K562 (cell line): ENCODE results near the gene OPTN. TPM values are rescaled to one million over a fixed set of nuclear protein-coding genes. Genes with fewer than 3 reads are reported as not detected.

Experiments
- ARID3A ChIP-seq: IDR thresholded peaks from 2 replicates; pipeline ENCODE4 v1.6.1; 2012; ENCODE audit warnings: low read depth, low read length, improper control_type of control experiment, borderline replicate concordance
- BHLHE40 ChIP-seq: IDR thresholded peaks from 2 replicates; pipeline ENCODE4 v1.6.1; 2011; ENCODE audit warnings: low read length, improper control_type of control experiment
- DMBX1 ChIP-seq: fragments of 250-450 bp; sonication (Bioruptor Pico); IDR thresholded peaks from 2 replicates; pipeline ENCODE4 v1.8.0; 2022; ENCODE audit warnings: inconsistent platforms, mild to moderate bottlenecking, moderate library complexity, borderline replicate concordance
- HDAC8 ChIP-seq: fragments of 450-650 bp; IDR thresholded peaks from 2 replicates; pipeline ENCODE4 v1.6.1; 2016; ENCODE audit warnings: mild to moderate bottlenecking, missing genetic modification characterization, moderate library complexity, missing compliant biosample characterization
- HEY1 ChIP-seq: fragments of 250-450 bp; sonication (Bioruptor Pico); IDR thresholded peaks from 2 replicates; pipeline ENCODE4 v1.5.0; 2020; ENCODE audit warnings: mild to moderate bottlenecking, moderate library complexity, borderline replicate concordance
- MEIS2 ChIP-seq: fragments of 450-650 bp; IDR thresholded peaks from 2 replicates; pipeline ENCODE4 v1.6.1; 2014; ENCODE audit warnings: mild to moderate bottlenecking; ENCODE audit not compliant: partially characterized antibody
- MGA ChIP-seq: fragments of 450-650 bp; IDR thresholded peaks from 2 replicates; pipeline ENCODE4 v1.6.1; 2016; ENCODE audit warnings: mild to moderate bottlenecking, moderate library complexity
- NRF1 ChIP-seq, 2 experiments: fragments of 450-650 bp; IDR thresholded peaks in 1 of 2; conservative IDR thresholded peaks in 1 of 2; 2 replicates each; pipeline ENCODE4 v1.6.1; 2014; ENCODE audit warnings: mild to moderate bottlenecking in 2 of 2
- RBM39 ChIP-seq: fragments of 200-400 bp; formaldehyde crosslinking; optimal IDR thresholded peaks from 2 replicates; pipeline ENCODE3; 2018; ENCODE audit warnings: low read depth, low read length
- RUNX1 ChIP-seq: sonication (generic); IDR thresholded peaks from 2 replicates; pipeline ENCODE4 v1.6.1; 2016; ENCODE audit warnings: antibody characterized with exemption, low read depth
- STAT5B ChIP-seq: fragments of 250-450 bp; sonication (Bioruptor Pico); IDR thresholded peaks from 2 replicates; pipeline ENCODE4 v1.8.0; 2021; ENCODE audit warnings: mild to moderate bottlenecking, inconsistent platforms
- ZNF24 ChIP-seq: fragments of 450-650 bp; IDR thresholded peaks from 2 replicates; pipeline ENCODE4 v1.6.1; 2016
- polyA plus RNA-seq, 8 experiments: library from polyadenylated mRNA; depleted of rRNA in 4 of 8; stranded (reverse) in 5 of 8; unstranded in 3 of 8; fragments of >200 nt; fragmentation: Nextera tagmentation in 2 of 8; fragmentation: Illumina TruSeq in 1 of 8; extraction: Ambion mirVana in 2 of 8; extraction: Trizol in 1 of 8; gene quantifications; 2 replicates each; pipeline versions ENCODE4 v1.2.1 to v1.2.3, GENCODE V29; 2011 to 2014; ENCODE audit warnings: inconsistent platforms in 1 of 8, missing spikeins in 1 of 8
- total RNA-seq, 7 experiments: library from RNA; depleted of rRNA in 6 of 7; stranded (reverse); fragments of >200 nt in 6 of 7; fragmentation: Illumina TruSeq in 2 of 7; extraction: Trizol in 2 of 7; gene quantifications; 2 replicates each; pipeline versions ENCODE4 v1.2.1 to v1.2.3, GENCODE V29; 2011 to 2021; ENCODE audit warnings: low replicate concordance in 1 of 7

OPTN gene
- total and polyA plus RNA-seq, 9 of the 15 experiments (the other 6 are each of a cell fraction or from before 2014, with no cell fraction given): 2.2 to 6.8 (median 5.0) TPM

GRCh38 chr10:13066527-13066926 lies 33.4 kb upstream of the OPTN start (continued):
- TF ChIP-seq MGA: peak; percentile 84
- no peak for TF ChIP-seq RBM39
- TF ChIP-seq BHLHE40: peak; percentile 89
- TF ChIP-seq DMBX1 (CRISPR knock-in tag): no peak
- TF ChIP-seq STAT5B: no peak
- TF ChIP-seq ZNF24: no peak
- peak; percentile 7 for TF ChIP-seq MEIS2
- TF ChIP-seq RUNX1: no peak
- peak; percentile 29 to 43; a peak in 2 of 4 replicates for TF ChIP-seq NRF1 (conservative IDR thresholded peaks at IDR 0.05 in 1 of 2, IDR thresholded peaks at IDR 0.05 in 1 of 2)
- TF ChIP-seq HDAC8 (tag): no peak
- no peak for TF ChIP-seq HEY1
- no peak for TF ChIP-seq ARID3A
